Hematopoietic multipotent progenitor cell (in vitro differentiated cells): ENCODE measurements around the gene TBC1D30. TPM values are rescaled to one million over a fixed set of nuclear protein-coding genes. Genes with fewer than 3 reads are reported as not detected.
"Not testable (repeated sequence)": the region's sequence is repeated elsewhere in the genome, so short reads cannot be mapped to it uniquely, and the experiment has no call there.

Experiments
- DNase-seq, 3 donors: peaks; one replicate each; pipeline ENCODE4 v3.0.0-alpha.2; 2011 to 2015; ENCODE audit warnings: low read depth in 2 of 3, low spot score in 2 of 3
- total RNA-seq: library from RNA; depleted of rRNA; stranded (reverse); fragments of >200 nt; gene quantifications from one replicate; pipeline ENCODE4 v1.2.3, GENCODE V29; 2012

Gene TBC1D30
- under 0.01 TPM for total RNA-seq

- no peak for DNase-seq
Observed at GRCh38 chr12:64824500-64825142, at the start of gene TBC1D30. Gene TBC1D30, plus strand, starts transcription at chr12:64824647. Its CDS starts 233 bp downstream, at chr12:64824880.

- not testable (repeated sequence) for DNase-seq
Observed at GRCh38 chr12:64775147-64775736, 49.2 kb upstream of the TBC1D30 start.

- no peak for DNase-seq
Observed at GRCh38 chr12:64779354-64779974, 45.0 kb upstream of the TBC1D30 start.

GRCh38 chr12:64780132-64780530 lies 44.3 kb upstream of the TBC1D30 start:
- peak in 1 of 3 donors; percentile 6 for DNase-seq

- DNase-seq = peak in 1 of 3 donors; percentile 14
Observed at GRCh38 chr12:64780531-64781279, 43.7 kb upstream of the TBC1D30 start.

GRCh38 chr12:64781280-64782190 lies 42.9 kb upstream of the TBC1D30 start:
- DNase-seq = peak in 1 of 3 donors; percentile 12

- DNase-seq = peak in 2 of 3 donors; percentile 55 to 78
Observed at GRCh38 chr12:64782191-64782876, 42.1 kb upstream of the TBC1D30 start.

- no peak for DNase-seq
Observed at GRCh38 chr12:64785838-64786237, 38.6 kb upstream of the TBC1D30 start.

GRCh38 chr12:64790166-64790565 lies 34.3 kb upstream of the TBC1D30 start:
- DNase-seq = no peak

GRCh38 chr12:64791036-64791435 lies 33.4 kb upstream of the TBC1D30 start:
- no peak for DNase-seq

- DNase-seq = no peak
Observed at GRCh38 chr12:64792128-64792527, 32.3 kb upstream of the TBC1D30 start.

GRCh38 chr12:64793610-64794009 lies 30.8 kb upstream of the TBC1D30 start:
- no peak for DNase-seq

GRCh38 chr12:64794305-64794704 lies 30.1 kb upstream of the TBC1D30 start:
- DNase-seq = no peak

GRCh38 chr12:64796205-64796845 lies 28.1 kb upstream of the TBC1D30 start:
- DNase-seq = peak; percentile 38 to 95 (median 87)

- DNase-seq = no peak
Observed at GRCh38 chr12:64797156-64797555, 27.3 kb upstream of the TBC1D30 start.

- no peak for DNase-seq
Observed at GRCh38 chr12:64798165-64798564, 26.3 kb upstream of the TBC1D30 start.

GRCh38 chr12:64800640-64801039 lies 23.8 kb upstream of the TBC1D30 start:
- no peak for DNase-seq

GRCh38 chr12:64801381-64801780 lies 23.1 kb upstream of the TBC1D30 start:
- no peak for DNase-seq

GRCh38 chr12:64802180-64802775 lies 22.2 kb upstream of the TBC1D30 start:
- peak in 1 of 3 donors; percentile 64 for DNase-seq
